GM13977 (cell line): Measurements from ENCODE around the gene SMAD1.

Source experiments
- DNase-seq: peaks from one replicate; pipeline ENCODE4 v3.0.0; 2012; ENCODE audit warnings: low spot score
- CTCF ChIP-seq: IDR thresholded peaks from 2 replicates; pipeline ENCODE4 v1.5.1; 2012; ENCODE audit warnings: mild to moderate bottlenecking, control low read depth; ENCODE audit not compliant: insufficient read depth; ENCODE audit errors: extremely low read depth, missing control alignments
- in situ Hi-C: fragments of 300-500 bp; cut with MboI; formaldehyde crosslinking; loops from one replicate; pipeline ENCODE4 v1.12.0; 2022; ENCODE audit warnings: low sequenced_read_pairs, low pct_unique_long_range_greater_than_20kb, mixed read lengths, inconsistent platforms; ENCODE audit not compliant: unreplicated experiment

The SMAD1 gene

DNA sequence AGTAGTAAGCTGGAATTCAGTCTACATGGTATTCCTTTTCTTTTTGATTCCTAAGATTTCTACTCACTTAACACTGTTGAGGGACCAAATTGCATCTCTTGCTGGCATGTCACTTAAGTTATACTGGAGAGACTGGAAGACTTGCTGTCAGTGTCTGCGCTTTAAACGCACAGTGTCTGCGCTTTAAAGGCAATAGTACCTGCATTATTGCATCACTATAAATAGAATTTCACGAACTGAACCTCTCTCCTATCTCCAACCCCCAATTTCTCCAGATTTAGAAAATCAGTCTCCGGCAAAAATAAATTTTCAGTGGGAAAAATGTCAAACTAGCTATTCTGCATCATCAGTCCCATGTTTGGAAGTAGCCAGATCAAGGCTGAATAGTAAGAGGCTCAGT, 21.2 kb downstream of the SMAD1 start:
- no peak for TF ChIP-seq CTCF
- in situ Hi-C loops, result no loop called here
- no peak for DNase-seq

DNA sequence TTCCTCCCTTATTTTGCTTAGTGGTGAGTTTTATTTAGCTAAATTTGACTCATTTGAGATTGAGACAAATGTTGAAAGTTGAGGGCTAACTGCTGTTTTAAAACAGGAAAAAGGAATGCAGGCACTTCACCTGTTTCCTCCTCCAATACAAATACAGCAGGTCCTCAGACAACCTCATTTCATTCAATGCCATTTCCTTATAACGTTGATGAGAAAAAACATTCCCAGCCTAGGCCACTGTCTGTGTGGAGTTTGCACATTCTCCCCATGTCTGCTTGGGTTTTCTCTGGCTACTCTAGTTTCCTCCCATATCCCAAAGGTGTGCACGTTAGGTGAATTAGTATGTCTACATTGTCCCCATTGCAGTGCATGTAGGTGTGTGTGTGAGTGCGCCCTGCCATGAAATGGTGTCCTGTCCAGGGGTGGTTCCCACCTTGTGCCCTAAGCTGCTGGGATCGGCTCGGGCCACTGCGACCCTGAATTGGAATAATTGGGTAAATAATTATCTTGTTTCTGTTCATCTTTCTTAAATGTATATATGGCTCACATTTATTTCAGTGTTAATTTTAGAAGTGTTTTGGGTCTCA, 21.9 kb downstream of the SMAD1 start:
- no peak for DNase-seq
- TF ChIP-seq CTCF, result no peak
- in situ Hi-C loops, result no loop called here

DNA sequence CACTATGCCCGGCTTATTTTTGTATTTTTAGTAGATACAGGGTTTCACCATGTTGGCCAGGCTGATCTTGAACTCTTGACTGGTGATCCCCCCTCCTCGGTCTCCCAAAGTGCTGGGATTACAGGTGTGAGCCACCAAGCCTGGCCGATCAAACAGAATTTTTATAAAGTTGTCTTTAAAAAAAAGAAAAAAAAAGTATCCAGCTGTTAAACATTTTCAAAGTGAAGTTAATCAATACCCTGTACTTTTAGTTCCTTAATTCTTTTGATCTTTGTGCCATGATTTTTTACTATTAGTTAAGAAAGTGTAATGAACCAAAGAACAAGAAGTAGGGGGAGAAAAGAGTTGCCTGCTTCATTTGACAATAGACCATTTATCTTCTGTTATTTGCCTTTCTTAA, 24.3 kb downstream of the SMAD1 start:
- DNase-seq, result no peak
- no peak for TF ChIP-seq CTCF
- in situ Hi-C loops, result no loop called here

- no peak for DNase-seq
- TF ChIP-seq CTCF, result no peak
- in situ Hi-C loops, result no loop called here
Measured at GRCh38 chr4:145507636-145508035, 26.0 kb downstream of the SMAD1 start.

DNA sequence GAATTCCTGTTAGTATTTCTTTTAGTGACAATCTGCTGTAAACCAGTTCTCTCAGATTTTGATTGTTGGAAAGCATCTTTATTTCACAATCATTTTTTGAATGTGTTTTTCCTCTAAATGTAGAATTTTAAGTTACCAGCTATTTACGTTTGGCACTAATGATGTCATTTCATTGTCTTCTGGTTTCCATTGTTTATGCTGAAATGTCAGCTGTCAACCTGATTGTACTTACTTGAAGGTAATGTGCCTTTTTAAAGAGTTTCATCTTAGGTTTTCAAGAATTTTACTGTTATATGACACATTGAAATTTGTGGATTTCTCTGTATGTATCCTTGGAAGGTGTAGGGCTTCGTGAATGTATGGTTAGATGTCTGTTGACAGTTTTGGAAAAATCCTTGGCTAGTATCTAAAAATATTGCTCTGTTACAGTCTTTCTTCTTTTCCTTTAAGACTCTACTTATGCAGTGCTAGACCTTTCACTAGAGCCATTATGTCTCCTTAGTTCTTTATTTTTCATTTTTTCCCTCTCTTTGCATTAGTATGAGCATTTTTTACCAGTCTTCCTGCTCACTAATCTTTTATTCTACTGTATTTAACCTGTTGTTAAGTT, 30.4 kb downstream of the SMAD1 start:
- no peak for TF ChIP-seq CTCF
- DNase-seq, result no peak
- in situ Hi-C loops, result no loop called here

DNA sequence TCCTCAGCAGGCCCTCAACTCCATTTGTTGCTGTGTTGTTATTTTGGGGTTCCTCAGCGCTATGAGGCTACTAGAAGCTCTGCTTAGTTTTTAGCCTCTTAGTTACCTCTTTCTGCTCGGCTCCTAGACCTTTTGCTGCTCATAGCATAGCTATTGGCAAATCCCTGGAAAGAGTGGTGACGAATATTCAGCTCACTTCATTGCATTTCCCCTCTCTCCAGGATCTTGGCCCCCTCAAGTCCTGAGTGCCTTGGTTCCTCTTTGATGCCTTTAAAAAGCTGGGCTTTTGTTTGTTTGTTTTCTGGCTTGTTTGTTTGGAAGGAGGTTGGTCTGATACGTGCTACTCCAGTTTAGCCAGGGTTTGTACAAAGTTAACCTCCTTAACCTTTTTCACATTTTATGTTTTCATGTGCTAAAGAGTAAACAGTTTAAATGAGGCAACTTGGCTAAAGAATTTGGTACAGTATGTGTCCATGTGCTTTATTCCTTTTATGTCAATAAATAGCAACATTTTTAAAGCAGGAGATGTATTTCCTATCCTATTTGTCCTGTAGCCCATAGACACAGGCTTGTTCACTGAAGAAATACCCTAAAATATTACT, 31.5 kb downstream of the SMAD1 start:
- TF ChIP-seq CTCF, result no peak
- no peak for DNase-seq
- in situ Hi-C loops, result no loop called here

- in situ Hi-C loops, result no loop called here
- TF ChIP-seq CTCF, result no peak
- no peak for DNase-seq
Measured at GRCh38 chr4:145520172-145520571, 38.5 kb downstream of the SMAD1 start.
